NOMO-1 treated with DMSO at 0.1 percent for 48 hours (cell line): ENCODE measurements around the gene SBNO2.
A peak's percentile ranks its signal among the peaks of the same experiment; 100 is the strongest.

ENCODE experiments used
- DNase-seq: peaks from one replicate; lab custom pipeline; 2025; ENCODE audit not compliant: unreplicated experiment; lab: John Stamatoyannopoulos, UW

SBNO2 gene, protein sequence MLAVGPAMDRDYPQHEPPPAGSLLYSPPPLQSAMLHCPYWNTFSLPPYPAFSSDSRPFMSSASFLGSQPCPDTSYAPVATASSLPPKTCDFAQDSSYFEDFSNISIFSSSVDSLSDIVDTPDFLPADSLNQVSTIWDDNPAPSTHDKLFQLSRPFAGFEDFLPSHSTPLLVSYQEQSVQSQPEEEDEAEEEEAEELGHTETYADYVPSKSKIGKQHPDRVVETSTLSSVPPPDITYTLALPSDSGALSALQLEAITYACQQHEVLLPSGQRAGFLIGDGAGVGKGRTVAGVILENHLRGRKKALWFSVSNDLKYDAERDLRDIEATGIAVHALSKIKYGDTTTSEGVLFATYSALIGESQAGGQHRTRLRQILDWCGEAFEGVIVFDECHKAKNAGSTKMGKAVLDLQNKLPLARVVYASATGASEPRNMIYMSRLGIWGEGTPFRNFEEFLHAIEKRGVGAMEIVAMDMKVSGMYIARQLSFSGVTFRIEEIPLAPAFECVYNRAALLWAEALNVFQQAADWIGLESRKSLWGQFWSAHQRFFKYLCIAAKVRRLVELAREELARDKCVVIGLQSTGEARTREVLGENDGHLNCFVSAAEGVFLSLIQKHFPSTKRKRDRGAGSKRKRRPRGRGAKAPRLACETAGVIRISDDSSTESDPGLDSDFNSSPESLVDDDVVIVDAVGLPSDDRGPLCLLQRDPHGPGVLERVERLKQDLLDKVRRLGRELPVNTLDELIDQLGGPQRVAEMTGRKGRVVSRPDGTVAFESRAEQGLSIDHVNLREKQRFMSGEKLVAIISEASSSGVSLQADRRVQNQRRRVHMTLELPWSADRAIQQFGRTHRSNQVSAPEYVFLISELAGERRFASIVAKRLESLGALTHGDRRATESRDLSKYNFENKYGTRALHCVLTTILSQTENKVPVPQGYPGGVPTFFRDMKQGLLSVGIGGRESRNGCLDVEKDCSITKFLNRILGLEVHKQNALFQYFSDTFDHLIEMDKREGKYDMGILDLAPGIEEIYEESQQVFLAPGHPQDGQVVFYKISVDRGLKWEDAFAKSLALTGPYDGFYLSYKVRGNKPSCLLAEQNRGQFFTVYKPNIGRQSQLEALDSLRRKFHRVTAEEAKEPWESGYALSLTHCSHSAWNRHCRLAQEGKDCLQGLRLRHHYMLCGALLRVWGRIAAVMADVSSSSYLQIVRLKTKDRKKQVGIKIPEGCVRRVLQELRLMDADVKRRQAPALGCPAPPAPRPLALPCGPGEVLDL (N-terminal part only)

DNA sequence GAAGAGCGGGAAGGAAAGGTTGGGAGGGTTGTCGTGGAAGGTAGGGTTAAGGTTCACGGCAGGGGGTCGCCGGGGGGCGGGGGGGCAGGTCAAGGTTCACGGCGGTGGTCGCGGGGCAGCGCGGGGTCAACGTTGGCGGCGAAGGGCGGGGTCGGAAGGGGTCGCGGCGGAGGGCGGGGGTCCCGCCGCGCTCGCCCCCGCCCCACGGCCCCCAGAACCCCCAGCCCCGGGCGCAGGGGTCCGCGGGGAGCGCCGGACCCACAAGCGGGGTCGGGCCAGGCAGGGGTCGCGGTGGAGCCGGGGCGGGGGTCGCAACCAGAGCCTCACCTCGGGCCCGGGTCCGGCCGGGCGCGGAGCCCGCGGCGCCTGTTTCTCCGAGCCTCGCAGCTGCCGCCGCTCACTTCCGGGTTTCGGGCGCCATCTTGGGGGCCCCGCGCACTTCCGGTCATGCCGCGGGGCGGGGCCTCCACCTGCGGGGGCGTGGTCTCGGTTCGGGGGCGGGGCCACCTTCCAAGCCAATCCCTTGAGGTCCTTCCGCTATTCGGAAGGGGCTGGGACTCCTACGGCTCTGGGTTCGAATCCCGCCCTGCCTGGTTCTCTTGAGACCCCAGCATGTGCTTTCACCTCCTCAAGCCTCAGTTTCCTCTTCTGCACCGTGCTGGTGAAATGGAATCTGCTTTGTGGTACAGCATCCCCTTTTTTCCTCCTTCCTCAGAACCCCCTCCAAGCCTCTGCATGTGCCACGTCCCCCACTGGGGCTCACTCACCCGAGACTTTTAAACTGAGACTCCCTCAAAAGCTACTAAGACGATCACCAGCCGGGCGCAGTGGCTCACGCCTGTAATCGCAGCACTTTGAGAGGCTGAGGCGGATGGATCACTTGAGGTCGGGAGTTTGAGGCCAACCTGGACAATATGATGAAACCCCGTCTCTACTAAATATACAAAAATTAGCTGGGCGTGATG is at the start of gene SBNO2:
SBNO2 (minus strand) TSS at position 424 of the 965 bp plus-strand sequence. CDS start 19,992 bp downstream, outside the sequence.
- DNase-seq, result peak; percentile 64

DNA sequence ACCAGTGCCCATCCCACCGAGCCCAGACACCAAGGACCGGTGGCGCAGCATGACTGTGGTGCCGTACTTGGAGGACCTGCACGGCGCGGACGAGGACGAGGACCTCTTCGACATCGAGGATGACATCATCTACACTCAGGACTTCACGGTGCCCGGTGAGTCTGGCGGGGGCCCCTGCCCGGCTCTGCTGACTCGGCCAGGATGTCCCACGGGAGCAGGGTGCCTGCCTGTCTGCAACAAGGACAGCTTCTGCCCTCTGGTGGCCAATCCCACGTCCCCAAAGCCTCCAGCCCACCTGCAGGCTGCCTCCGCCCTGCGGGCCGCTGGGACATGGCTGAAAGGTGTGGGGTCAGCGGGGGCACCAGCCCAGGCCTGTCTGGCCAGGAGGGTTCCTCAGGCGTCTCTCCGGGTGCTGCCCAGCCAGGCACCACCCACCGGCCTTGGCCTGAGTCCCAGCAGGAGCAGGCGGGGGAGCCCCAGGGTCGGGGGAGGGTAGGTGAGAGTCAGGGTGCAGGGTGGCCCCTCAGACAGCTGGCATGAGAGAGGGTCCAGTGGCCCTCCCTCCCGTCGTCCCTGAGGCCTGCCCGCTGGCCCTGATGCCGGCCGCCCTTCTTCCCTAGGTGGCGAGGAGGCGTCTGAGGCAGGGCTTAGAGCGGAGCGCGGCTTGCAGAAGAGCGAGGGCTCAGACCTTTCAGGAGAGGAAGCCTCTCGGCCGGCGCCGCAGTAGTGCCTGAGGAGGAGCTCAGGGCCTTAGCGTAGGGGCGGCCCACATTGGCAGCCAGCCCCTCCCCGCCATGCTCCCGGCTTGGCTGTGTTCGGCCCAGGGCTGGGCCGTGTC is 49.2 kb upstream of the SBNO2 start:
- DNase-seq, result no peak

DNA sequence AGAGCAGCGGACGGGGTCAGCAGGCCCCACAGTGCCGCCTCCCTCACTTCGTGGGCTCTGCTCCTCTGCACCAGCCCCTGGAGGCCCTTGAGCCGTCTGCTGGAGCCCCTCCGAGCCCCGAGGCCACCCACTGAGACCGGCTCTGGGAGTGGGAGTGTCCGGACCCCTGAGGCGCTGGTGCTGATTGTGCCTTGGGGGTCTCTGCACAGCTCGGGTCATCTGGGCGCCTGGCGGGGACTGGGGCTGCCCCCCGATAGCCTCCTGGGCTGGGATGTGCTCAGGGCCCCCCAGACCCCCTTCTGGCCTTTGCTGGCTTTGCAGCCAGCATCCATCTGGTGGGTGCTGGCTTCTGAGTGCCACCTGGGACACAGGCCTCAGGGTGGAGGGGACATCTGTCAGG is 48.3 kb upstream of the SBNO2 start:
- no peak for DNase-seq

DNA sequence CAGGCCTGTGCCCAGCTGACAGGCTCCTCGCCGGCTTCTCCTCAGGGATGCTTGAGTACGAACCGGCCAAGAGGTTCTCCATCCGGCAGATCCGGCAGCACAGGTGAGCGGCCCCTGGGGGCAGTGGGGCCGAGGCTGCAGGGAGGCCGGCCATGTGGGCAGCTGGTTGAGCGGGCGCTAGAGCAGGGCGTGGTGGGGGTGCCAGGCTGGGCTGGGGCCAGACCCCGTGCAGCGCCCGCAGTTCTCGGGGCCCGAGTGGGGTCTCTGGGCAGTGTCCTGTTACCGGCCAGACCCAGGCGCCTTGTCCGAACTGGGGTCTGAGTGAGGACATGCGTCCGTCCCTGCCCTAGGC is 47.8 kb upstream of the SBNO2 start:
- no peak for DNase-seq

DNA sequence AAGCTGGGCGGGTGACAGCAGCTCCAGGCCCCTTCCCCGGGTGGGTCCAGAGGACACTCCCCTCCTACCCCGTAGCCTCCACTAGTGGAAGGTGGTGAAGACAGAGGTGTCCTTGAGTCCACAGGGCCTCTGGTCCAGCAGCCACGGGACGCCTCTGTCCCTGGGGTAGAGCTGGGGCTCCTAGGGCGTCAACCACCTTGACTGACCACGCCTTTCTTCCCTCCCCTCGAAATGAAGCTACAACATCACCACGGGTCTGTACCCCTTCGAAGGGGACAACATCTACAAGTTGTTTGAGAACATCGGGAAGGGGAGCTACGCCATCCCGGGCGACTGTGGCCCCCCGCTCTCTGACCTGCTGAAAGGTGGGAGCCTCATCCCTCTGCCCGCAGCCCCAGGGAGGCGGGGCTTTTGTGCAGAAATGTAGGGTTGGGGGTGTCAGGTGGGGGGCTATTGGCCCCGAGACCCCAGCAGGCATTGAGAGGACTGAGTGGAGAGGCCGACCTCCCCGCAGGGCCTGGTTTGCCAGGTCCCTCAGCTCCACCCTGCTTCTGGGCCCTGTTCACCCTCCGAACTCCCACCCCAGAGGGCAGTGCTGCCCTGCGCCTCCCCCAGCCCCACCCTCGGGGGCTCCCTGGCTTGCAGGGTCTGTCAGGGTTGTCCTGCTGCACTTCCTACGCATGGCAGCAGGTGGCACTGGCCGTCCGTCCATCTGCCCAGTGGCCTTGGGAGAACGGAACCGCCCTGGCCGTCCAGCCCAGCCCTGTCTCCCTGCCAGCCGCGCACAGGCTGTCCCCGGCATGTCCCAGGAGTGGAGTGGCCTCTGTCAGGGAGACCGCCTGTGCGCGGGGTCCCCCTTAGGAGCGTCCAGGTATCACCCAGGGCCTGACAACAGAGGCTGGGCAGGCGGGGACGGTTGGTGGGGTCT is 47.2 kb upstream of the SBNO2 start:
- DNase-seq, result no peak

DNA sequence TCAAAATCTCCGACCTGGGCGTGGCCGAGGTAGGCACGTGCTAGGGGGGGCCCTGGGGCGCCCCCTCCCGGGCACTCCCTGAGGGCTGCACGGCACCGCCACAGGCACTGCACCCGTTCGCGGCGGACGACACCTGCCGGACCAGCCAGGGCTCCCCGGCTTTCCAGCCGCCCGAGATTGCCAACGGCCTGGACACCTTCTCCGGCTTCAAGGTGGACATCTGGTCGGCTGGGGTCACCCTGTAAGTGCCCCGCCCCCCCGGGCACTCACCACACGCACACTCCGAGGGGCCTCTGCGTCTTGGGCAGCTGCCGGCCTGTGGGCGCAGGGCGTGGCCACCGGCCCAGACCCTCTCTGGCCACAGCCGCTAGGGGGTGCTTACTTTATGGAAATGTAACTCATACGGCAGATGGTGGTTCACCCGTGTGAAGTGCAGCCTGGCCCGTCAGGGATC is 46.4 kb upstream of the SBNO2 start:
- DNase-seq, result no peak

DNA sequence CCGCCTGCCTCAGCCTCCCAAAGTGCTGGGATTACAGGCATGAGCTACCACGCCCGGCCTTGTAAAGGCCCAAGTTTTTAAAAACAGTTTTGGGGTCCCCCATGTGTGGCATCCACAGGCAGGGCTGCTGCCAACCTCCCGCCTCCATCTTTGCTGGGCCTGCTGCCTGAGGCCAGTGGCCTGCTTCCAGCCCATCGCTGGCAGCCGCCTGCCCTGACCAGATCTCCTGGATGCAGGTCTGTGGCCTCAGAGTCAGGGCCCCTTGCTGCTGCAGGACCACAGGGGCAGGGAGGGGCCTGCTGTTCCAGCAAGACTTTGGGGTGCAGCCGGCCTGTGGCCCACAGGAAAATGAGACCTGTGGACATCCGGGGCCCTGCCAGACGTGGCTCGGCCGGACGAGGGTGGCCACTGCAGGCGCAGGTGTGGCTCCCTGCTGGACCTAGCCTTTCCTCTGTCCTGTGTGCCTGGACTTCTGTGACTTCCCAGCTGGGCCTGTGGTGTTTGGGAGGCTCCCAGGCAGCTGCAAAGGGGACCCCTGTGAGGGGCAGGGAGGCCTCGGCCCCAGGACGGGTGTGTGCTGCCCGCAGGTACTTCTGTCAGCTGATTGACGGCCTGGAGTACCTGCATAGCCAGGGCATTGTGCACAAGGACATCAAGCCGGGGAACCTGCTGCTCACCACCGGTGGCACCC is 45.9 kb upstream of the SBNO2 start:
- DNase-seq, result no peak

DNA sequence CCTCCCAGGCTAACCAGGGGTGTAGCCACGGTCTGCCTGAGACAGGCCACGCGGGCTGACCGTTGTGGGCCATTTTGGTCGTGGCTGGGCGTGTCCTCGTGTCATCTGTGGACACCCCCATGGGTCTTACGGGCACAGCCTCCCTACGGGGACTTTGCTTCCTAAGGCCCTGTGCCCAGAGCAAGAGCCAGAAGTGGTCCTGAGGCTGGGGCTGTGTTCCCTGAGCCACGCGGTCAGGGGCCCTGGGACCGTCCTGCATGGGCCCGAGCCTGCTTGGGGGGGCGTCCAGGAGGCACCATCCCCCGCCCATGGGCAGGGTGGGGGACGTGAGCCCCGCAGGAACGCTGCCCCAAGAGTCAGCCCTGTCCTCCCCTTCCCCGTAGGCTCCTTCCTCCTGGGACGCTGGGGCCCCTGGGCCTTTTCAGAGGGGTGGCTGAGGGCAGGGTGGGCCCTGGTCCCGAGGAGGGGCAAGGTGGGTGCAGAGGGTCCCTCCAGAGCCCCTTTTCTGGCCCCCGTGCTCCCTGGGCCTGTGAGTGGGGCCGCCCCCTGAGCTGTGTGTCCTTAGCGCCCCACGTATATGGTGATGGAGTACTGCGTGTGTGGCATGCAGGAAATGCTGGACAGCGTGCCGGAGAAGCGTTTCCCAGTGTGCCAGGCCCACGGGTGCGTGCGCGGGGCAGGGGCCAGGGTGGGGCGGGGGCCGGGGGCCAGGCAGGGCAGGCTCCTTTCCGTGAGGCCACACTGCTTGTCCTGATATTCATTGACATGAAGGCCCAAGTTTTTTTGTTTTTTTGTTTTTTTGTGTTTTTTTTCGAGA is 44.9 kb upstream of the SBNO2 start:
- DNase-seq, result no peak

DNA sequence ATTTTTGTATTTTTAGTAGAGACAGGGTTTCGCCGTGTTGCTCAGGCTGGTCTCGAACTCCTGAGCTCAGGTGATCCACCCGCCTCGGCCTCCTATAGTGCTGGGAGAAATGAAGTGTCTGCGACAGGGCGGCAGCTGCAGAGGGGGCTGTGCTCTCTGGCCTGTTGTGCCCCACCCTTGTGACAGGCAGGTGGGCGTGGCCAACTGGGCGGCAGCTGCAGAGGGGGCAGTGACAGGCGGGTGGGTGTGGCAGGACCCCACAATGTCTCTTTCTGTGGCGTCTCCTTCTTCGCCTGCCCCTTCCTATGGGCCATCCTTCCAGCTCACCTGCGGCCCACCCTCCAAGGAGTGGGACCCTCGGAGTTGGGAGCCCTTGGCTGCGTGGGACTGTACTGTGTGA is 43.3 kb upstream of the SBNO2 start:
- no peak for DNase-seq

DNA sequence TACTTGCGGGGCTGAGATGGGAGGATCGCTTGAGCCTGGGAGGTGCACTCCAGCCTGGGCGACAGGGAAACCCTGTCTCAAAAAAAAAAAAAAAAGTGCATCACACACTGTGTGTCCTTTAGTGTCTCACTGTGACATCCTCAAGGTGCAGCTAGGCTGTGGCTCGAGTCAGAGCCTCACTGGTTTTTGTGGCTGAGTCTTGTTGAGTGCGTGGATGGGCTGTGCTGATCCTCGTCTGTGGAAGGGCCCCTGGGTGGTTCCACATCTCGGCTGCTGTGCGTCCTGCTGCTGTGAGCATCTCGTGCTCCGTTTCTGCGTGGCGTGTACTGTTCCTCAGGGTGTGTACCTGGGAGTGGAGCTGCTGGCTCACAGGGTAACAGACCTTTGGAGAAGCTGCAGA is 42.7 kb upstream of the SBNO2 start:
- no peak for DNase-seq

DNA sequence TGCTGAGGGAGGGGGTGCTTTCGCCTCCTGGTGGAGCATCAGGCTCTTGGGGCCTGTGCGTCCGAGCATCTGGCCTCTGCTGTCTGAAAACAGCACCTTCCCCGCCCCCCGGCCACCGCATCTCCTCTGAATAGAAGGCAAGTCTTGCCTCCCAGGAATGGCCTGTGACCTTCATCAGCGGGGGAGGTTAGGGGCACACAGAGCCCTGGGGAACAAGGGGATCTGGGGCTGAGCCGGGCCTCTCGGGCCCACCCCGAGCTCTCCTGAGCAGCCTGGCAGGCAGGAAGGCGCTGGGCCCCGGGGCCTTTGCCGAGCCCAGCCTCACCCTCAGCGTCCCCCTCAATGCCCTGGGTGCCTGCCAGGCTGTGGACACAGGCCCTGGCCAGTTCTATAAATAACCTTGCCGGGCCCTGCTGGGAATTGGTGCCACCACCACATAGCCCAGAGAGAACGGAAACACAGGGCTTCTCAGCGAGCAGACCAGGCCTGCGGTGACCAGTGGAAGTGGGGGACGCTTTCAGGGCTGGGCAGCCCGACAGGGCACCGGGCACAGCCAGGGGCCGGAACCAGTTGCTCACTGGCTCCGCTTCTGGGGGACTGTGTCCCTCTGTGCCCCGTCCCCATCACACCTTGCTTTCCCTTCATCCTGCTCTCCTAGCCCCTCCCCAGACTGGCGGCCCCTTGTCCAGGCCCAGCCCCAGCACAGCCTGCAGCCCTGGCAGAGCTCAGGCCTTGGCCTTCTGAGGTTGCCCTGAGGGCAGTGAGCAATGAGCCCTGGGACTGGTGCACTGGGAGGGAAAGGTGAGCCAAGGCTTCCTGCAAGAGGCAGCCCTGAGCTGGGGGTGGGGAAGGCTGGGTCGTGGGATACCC is 41.0 kb upstream of the SBNO2 start:
- no peak for DNase-seq

DNA sequence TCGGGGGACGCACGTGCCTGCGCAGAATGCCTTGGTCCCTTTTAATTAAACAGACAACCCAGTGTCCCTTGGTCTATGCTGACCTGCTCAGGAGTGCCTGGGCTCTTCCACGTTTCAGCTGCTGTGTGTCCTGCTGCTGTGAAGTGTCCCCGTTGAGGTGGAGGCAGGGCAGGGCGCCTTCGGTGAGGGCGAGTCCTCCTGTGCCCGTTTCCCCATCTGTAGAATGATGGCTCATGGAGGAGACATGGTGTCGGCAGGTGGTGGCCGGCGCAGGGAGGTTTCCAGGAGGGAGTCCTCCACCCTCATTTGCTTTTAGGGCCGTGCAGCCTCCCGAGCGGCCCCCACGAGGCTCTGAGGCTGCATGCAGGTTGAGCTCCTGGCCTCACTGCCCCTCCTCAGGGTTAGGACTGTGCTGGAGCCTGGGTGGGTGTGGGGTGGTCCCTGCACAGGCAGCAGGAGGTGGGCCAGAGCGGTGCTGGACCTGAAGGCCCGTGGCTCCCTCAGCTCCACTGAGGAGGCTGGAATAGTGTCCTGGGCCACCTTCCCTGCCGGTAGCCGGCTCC is 40.3 kb upstream of the SBNO2 start:
- no peak for DNase-seq

DNA sequence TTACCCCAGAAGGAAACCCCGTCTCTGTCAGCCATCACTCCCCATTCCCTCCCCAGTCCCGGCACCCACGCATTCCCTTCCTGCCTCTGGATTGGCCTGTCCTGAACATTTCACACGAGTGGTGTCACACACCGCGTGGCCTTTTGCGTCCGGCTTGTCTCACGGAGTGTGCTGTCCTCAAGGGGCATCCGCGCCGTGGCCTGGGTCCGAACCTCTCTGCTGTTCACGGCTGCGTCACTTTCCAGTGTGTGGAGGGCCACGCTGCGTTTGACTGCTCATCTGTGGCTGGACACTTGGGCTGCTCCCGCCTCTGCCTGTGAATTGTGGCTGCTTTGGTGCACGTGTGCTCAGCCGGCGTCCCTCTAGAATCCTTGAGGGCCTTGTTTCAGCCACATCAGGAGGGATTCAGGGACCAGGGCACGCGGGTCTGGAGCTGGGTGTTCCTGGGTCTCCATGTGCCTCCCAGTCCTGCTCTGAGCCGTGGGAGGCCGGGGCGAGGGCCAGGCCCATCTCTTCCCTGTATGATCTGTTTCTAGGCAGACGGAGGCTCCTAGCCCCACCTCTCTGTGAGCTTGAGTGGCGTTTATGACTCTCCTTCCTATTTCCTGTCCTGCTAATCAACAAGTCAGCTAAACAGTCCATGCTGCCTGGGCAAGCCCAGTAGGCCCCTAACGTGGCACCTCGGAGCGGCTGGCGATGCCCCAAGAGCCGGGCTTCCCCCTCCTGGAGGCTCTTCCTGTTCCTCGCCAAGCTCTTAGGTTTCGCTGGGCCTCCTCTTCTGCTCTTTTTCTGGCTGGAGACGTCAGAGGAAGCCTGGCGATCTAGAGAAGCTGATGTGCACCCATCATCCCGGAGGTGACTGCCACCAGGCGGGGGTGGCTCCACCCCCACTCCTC is 39.6 kb upstream of the SBNO2 start:
- peak; percentile 75 for DNase-seq

DNA sequence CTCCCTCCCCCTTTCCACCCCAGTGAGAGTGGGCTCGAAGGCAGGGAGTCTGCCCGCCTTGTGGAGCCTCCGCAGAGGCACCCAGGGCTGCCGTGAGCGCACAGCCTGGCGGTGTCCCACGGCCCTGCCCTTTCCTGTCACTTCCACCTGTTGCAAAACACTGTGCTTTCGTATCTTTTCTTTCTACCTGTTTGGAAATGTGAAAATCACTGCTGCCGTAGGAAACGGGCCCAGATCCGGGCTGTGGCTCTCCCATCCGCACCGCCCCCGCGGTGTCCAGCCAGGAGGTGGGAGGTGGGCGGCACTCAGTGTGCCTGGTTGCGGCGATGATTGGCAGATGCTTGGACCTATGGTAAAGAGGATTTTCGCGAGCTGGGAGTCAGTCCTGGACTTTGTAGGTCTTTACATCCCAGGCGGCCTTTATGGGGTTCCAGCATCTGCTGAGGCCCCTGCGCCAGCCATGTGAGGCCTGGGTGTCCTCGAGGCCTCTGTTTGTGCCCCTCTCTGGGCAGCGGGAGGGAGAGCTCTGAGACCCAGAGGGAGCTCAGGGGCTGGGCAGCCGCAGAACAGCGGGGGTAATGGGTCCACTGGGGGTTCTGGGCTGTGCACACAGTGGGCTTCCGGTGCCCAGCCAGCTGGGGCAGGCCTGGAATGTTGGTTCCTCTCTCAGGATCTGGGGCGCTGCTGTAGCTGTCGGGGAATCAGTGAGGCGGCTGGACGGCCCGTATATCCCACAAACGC is 37.6 kb upstream of the SBNO2 start:
- DNase-seq, result no peak
